SK-N-MC (cell line): ENCODE measurements around the gene SIAH3.

Source experiments
- EZH2 ChIP-seq: fragments of 200-600 bp; sonication (generic); IDR thresholded peaks from one replicate; pipeline ENCODE4 v1.6.1; 2017; ENCODE audit warnings: antibody characterized with exemption
- POLR2AphosphoS5 ChIP-seq: IDR thresholded peaks from 2 replicates; pipeline ENCODE4 v1.6.1; 2012; ENCODE audit warnings: mild to moderate bottlenecking, low read depth, low read length, borderline replicate concordance

DNA sequence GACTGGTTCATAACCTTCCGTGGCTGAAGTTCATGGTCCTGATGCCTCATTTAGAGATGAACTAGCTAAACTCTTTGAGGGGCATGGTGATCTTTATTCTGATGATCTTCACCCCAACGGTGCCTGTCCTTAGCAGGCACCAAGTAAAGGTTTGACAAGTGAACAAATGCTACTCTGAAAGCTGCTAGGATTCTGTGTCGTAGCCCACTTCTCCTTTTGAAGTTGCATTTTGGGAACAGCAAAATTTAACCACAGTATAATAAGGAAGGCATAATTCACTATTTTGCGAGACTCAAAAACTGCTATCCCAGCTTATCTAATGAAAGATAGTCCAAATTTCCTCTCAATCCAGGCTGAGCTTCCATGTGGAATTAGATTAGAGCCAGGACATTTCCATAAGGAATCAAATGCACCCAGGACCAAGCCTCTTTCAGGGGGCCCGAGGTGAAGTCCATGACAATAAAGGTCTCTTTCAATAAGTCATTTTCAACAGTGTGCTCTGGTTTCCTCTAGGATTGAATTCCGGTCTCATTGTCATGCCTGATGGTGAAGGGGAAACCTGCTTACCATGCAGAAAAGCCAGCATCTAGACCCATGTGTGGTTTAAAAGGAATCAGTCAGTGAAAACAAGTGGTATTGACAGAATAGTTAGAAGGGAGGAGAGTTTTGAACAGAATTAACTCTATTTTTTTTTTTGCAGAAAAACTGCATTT, 23.1 kb downstream of the SIAH3 start:
- TF ChIP-seq POLR2AphosphoS5 (no peak; the same call in 1 of the 2 replicates), EZH2 (no peak)
